Left ventricle myocardium inferior (tissue), 1 donor: ENCODE data around the gene RGS9. TPM values are rescaled to one million over a fixed set of nuclear protein-coding genes. Genes with fewer than 3 reads are reported as not detected.
"Not testable (repeated sequence)": the region's sequence is repeated elsewhere in the genome, so short reads cannot be mapped to it uniquely, and the experiment has no call there.

Experiments
- DNase-seq: peaks from one replicate; pipeline ENCODE4 v3.0.0-alpha.2; 2020
- H3K27ac ChIP-seq: fragments of 200-600 bp; replicated peaks from 2 replicates; pipeline ENCODE4 v1.8.0; 2021
- H3K27me3 ChIP-seq: fragments of 200-600 bp; 2 replicates; pipeline ENCODE4 v1.8.0; 2021; ENCODE audit warnings: low read depth
- H3K36me3 ChIP-seq: fragments of 200-600 bp; 2 replicates; pipeline ENCODE4 v1.8.0; 2021
- H3K4me1 ChIP-seq: fragments of 200-600 bp; 2 replicates; pipeline ENCODE4 v1.8.0; 2021
- H3K4me3 ChIP-seq: fragments of 200-600 bp; 2 replicates; pipeline ENCODE4 v1.8.0; 2021; ENCODE audit warnings: mild to moderate bottlenecking, moderate library complexity
- H3K9me3 ChIP-seq: fragments of 200-600 bp; replicated peaks from 2 replicates; pipeline ENCODE4 v1.8.0; 2021
- intact Hi-C: fragments of 100-400 bp; cut with micrococcal nuclease; formaldehyde crosslinking; loops from one replicate; pipeline ENCODE4 v1.11.0; 2022
- total RNA-seq: library from RNA; stranded (reverse); fragmentation: NEBNext Ultra II Directional; extraction: Animal tissue kit (Norgen Biotek cat#: 25700); gene quantifications from one replicate; pipeline ENCODE4 v1.2.1, GENCODE V29; 2021
- TF ChIP-seq, protein P1 (sequence below): fragments of 200-600 bp; IDR thresholded peaks from 2 replicates; pipeline ENCODE4 v1.8.0; 2021; ENCODE audit warnings: antibody characterized with exemption, mild to moderate bottlenecking, borderline replicate concordance
- donor health status: DM: no; HTN: yes; CAD: no; lungs with severe emphysema.

The RGS9 gene
- total RNA-seq, 1 donor from 2014 or later: 1.6 TPM

DNA sequence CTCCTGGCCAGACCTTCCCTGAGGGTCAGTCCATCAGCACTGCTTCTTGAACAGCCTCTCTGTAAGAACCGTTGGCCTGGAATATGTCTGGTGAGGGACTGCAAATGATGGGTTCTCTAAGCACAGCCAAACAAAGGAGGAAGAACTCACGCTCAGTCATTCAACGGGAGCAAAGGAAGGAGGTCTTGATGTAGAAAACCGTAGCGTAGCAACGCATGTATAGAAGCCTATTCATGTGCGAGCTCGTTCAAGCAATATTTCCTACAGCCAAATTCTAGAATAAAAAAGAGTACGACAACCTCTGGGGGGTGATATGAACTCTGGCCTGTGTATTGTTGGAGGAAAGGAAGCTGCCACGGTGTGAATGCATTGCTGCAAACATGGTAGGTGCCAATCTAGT is 64.2 kb downstream of the RGS9 start:
- Histone ChIP-seq H3K36me3 (no peaks in the 10 kb centered on the region), H3K27ac (no peak overlapping the region), H3K9me3 (no peaks in the 10 kb centered on the region), H3K27me3 (peaks cover 9% of the 10 kb centered on the region), H3K4me3 (no peak overlapping the region), H3K4me1 (no peaks in the 10 kb centered on the region)
- TF ChIP-seq, protein P1, sequence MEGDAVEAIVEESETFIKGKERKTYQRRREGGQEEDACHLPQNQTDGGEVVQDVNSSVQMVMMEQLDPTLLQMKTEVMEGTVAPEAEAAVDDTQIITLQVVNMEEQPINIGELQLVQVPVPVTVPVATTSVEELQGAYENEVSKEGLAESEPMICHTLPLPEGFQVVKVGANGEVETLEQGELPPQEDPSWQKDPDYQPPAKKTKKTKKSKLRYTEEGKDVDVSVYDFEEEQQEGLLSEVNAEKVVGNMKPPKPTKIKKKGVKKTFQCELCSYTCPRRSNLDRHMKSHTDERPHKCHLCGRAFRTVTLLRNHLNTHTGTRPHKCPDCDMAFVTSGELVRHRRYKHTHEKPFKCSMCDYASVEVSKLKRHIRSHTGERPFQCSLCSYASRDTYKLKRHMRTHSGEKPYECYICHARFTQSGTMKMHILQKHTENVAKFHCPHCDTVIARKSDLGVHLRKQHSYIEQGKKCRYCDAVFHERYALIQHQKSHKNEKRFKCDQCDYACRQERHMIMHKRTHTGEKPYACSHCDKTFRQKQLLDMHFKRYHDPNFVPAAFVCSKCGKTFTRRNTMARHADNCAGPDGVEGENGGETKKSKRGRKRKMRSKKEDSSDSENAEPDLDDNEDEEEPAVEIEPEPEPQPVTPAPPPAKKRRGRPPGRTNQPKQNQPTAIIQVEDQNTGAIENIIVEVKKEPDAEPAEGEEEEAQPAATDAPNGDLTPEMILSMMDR: no peak
- intact Hi-C loops: no loop called here
- no peak for DNase-seq

DNA sequence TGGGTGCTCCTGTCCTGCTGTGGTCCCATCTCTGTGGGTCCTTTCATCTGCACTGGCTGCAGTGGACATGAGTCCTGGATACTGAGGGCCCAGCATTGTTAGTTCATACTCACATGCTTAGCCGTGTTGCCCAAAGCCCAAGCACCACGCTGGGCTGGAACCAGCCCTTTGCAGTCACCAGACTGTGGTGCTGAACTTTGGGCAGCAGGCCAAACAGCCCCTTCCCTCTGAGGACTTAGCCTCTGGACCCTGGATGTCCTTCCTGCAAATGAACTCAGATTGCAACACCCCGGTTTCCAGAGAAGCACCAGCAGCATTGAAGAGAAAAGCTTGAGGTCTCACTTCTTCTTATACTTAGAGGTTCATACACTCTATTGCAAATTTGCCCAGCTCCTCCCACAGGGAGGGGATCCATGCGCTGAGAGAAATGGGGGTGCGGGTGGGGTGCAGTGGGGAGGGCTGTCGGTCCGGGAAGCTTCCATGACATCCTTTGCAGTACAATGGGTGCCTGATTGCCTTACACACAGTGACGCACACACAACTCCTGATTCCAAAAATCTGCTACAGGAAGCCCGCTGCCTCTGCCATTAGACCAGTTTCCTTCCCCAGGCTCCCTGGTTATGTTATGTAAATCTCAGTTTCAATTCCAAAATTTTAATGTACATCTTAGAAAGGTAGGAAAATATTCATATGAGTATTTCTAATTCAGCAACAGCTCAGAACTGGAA is 65.8 kb downstream of the RGS9 start:
- no peaks in the 10 kb centered on the region for H3K36me3 ChIP-seq
- intact Hi-C loops: no loop called here
- no peak overlapping the region for H3K4me3 ChIP-seq

DNA sequence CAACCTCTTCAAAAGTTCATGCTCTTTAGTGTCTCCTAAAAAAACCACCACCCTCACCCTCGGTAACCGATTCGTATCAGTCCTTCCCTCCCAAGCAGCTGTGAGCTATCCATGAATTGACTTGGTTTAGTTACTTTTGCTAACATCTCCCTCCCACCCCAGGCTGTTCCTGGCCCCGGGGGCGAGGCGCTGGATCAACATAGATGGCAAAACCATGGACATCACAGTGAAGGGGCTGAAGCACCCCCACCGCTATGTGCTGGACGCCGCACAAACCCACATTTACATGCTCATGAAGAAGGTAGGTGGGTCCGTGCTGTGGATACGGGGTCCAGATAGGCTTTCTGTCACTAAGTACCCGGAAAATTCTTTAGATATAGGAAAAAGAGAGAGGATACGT is 66.8 kb downstream of the RGS9 start:
- Histone ChIP-seq H3K4me1 (no peaks in the 10 kb centered on the region), H3K36me3 (no peaks in the 10 kb centered on the region), H3K27ac (no peak overlapping the region), H3K9me3 (no peaks in the 10 kb centered on the region), H3K4me3 (no peak overlapping the region), H3K27me3 (peaks cover 14% of the 10 kb centered on the region)
- intact Hi-C loops: no loop called here
- DNase-seq: no peak
- TF ChIP-seq, protein P1: no peak

More for the DNA sequence above, 65.8 kb downstream of the RGS9 start:
- TF ChIP-seq, protein P1: no peak
- no peak overlapping the region for H3K27ac ChIP-seq
- no peaks in the 10 kb centered on the region for H3K9me3 ChIP-seq
- no peak for DNase-seq
- H3K4me1 ChIP-seq: no peaks in the 10 kb centered on the region
- H3K27me3 ChIP-seq: peaks cover 14% of the 10 kb centered on the region

DNA sequence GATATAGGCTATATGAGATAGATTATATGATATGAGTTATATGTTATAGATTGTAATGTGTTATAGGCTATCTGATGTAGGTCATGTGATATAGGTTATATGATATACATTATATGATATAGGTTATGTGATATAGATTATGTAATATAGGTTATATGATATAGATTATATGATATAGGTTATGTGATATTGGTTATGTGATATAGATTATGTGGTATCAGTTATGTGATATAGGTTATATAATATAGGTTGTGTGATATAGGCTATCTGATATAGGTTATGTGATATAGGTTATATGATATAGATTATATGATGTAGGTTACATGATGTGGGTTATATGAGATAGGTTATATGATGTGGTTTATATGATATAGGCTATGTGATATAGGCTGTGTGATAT is 68.5 kb downstream of the RGS9 start:
- TF ChIP-seq, protein P1: no peak
- Histone ChIP-seq H3K36me3 (no peaks in the 10 kb centered on the region), H3K4me1 (no peaks in the 10 kb centered on the region), H3K27ac (no peak overlapping the region), H3K4me3 (no peak overlapping the region), H3K27me3 (peaks cover 14% of the 10 kb centered on the region), H3K9me3 (no peaks in the 10 kb centered on the region)
- intact Hi-C loops: no loop called here
- DNase-seq: no peak

DNA sequence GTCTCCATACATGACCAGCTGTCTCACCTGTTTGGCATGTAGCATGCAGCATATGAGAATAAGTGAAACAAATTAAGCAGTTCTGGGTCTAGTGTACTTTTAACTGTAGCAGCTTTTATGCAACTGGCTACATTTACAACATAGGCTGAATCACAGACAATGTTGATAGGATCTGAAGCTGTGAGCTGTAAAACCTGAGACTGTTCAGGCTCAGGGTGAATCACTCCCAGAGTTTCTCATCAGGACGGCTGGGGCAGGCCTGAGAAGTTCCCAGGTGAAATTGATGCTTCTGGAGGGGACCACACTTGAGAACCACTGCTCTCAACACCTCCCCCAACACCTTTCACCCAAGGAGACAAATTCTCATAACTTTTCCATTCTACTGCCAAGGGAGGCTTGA is 70.3 kb downstream of the RGS9 start:
- H3K4me1 ChIP-seq, H3K27ac ChIP-seq, H3K9me3 ChIP-seq, DNase-seq, intact Hi-C loops, H3K4me3 ChIP-seq, H3K36me3 ChIP-seq: not testable (repeated sequence)
- H3K27me3 ChIP-seq: peaks cover 18% of the 10 kb centered on the region

DNA sequence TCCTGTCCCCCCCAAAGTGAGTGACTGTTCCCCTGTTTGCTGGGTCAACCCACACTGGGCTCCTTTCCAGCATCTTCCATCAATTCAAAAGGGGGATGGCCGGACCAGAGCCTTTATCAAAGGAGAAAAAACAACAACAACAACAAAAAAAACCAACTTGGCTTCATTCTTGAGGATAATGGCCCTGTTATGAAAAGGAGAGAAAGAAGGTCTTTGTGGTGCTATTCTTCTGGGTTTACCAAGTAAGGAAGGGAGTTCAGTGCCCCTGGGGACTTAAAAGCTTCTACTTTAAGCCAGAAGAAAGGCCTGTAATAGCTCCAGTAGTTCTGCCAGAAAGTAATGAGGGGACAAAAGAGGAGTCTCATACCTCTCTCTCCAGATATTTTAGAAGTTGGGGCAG is 71.5 kb downstream of the RGS9 start:
- H3K27ac ChIP-seq: no peak overlapping the region
- intact Hi-C loops: no loop called here
- DNase-seq: no peak
- H3K36me3 ChIP-seq: no peaks in the 10 kb centered on the region
- no peaks in the 10 kb centered on the region for H3K4me1 ChIP-seq
- TF ChIP-seq, protein P1: no peak
- H3K9me3 ChIP-seq: no peaks in the 10 kb centered on the region
- H3K4me3 ChIP-seq: no peak overlapping the region
- peaks cover 18% of the 10 kb centered on the region for H3K27me3 ChIP-seq
